GM21576 (cell line): ENCODE data around the gene EYS.
"Not testable (repeated sequence)": the region's sequence is repeated elsewhere in the genome, so short reads cannot be mapped to it uniquely, and the experiment has no call there.

Source experiments
- ATAC-seq: cut with Tn5 transposase; IDR thresholded peaks from one replicate; pipeline ENCODE4 v1.9.1; 2021; ENCODE audit warnings: mild to moderate bottlenecking, moderate library complexity; ENCODE audit not compliant: unreplicated experiment

Gene EYS

GRCh38 chr6:64266351-64266821 is 1440.6 kb downstream of the EYS start:
- ATAC-seq, result peak; percentile 70

- no peak for ATAC-seq
These were observed 1443.2 kb downstream of the EYS start for GRCh38 chr6:64263778-64264177.

- ATAC-seq, result no peak
These were observed 1447.7 kb downstream of the EYS start for GRCh38 chr6:64259372-64259771.

GRCh38 chr6:64258752-64259151 is 1448.3 kb downstream of the EYS start:
- ATAC-seq, result no peak

- ATAC-seq, result no peak
These were observed 1448.7 kb downstream of the EYS start for GRCh38 chr6:64258302-64258701.

- no peak for ATAC-seq
These were observed 1449.4 kb downstream of the EYS start for GRCh38 chr6:64257586-64257985.

GRCh38 chr6:64256483-64256882 is 1450.5 kb downstream of the EYS start:
- ATAC-seq, result no peak

- no peak for ATAC-seq
These were observed 1452.0 kb downstream of the EYS start for GRCh38 chr6:64255000-64255399.

- no peak for ATAC-seq
These were observed 1452.5 kb downstream of the EYS start for GRCh38 chr6:64254558-64254957.

GRCh38 chr6:64252256-64252655 is 1454.8 kb downstream of the EYS start:
- ATAC-seq, result no peak

- ATAC-seq, result no peak
These were observed 1456.9 kb downstream of the EYS start for GRCh38 chr6:64250126-64250525.

GRCh38 chr6:64249115-64249514 is 1457.9 kb downstream of the EYS start:
- ATAC-seq, result no peak

- ATAC-seq, result no peak
These were observed 1463.4 kb downstream of the EYS start for GRCh38 chr6:64243618-64244017.

GRCh38 chr6:64238908-64239307 is 1468.1 kb downstream of the EYS start:
- ATAC-seq, result not testable (repeated sequence)

GRCh38 chr6:64238071-64238470 is 1469.0 kb downstream of the EYS start:
- ATAC-seq, result no peak

GRCh38 chr6:64233746-64234145 is 1473.3 kb downstream of the EYS start:
- ATAC-seq, result no peak

- no peak for ATAC-seq
These were observed 1475.1 kb downstream of the EYS start for GRCh38 chr6:64231928-64232327.

GRCh38 chr6:64230530-64230929 is 1476.5 kb downstream of the EYS start:
- no peak for ATAC-seq

GRCh38 chr6:64227863-64228262 is 1479.2 kb downstream of the EYS start:
- ATAC-seq, result no peak

GRCh38 chr6:64225503-64225902 is 1481.5 kb downstream of the EYS start:
- ATAC-seq, result no peak

- no peak for ATAC-seq
These were observed 1482.2 kb downstream of the EYS start for GRCh38 chr6:64224819-64225218.

GRCh38 chr6:64221776-64222175 is 1485.2 kb downstream of the EYS start:
- ATAC-seq, result no peak

- ATAC-seq, result no peak
These were observed 1486.2 kb downstream of the EYS start for GRCh38 chr6:64220801-64221200.
